Activated naive CD4-positive, alpha-beta T cell treated with Interleukin-2 at 50 U/mL for 16 hours (primary cell): ENCODE data around the gene MYCN.
"Not testable (repeated sequence)": the region's sequence is repeated elsewhere in the genome, so short reads cannot be mapped to it uniquely, and the experiment has no call there.

Experiments
- DNase-seq: peaks from one replicate; pipeline ENCODE4 v3.0.0-alpha.2; 2020

The MYCN gene

GRCh38 chr2:15908371-15908770 lies 32.0 kb upstream of the MYCN start:
- no peak for DNase-seq

- no peak for DNase-seq
These were observed 31.2 kb upstream of the MYCN start for GRCh38 chr2:15909157-15909556.

- DNase-seq, result no peak
These were observed 30.6 kb upstream of the MYCN start for GRCh38 chr2:15909736-15910135.

- not testable (repeated sequence) for DNase-seq
These were observed 29.1 kb upstream of the MYCN start for GRCh38 chr2:15911270-15911669.

- DNase-seq, result no peak
These were observed 28.7 kb upstream of the MYCN start for GRCh38 chr2:15911686-15912085.

- no peak for DNase-seq
These were observed 28.1 kb upstream of the MYCN start for GRCh38 chr2:15912203-15912602.

GRCh38 chr2:15913146-15913545 lies 27.2 kb upstream of the MYCN start:
- no peak for DNase-seq

- DNase-seq, result no peak
These were observed 25.6 kb upstream of the MYCN start for GRCh38 chr2:15914596-15915385.

- DNase-seq, result not testable (repeated sequence)
These were observed 24.8 kb upstream of the MYCN start for GRCh38 chr2:15915546-15915945.

GRCh38 chr2:15916336-15916735 lies 24.0 kb upstream of the MYCN start:
- no peak for DNase-seq

GRCh38 chr2:15918761-15919356 lies 21.5 kb upstream of the MYCN start:
- DNase-seq, result no peak

- no peak for DNase-seq
These were observed 20.5 kb upstream of the MYCN start for GRCh38 chr2:15919716-15920434.

- DNase-seq, result no peak
These were observed 19.7 kb upstream of the MYCN start for GRCh38 chr2:15920696-15921095.

GRCh38 chr2:15923597-15923996 lies 16.8 kb upstream of the MYCN start:
- no peak for DNase-seq

- no peak for DNase-seq
These were observed 14.5 kb upstream of the MYCN start for GRCh38 chr2:15925819-15926218.

GRCh38 chr2:15926252-15926651 lies 14.1 kb upstream of the MYCN start:
- no peak for DNase-seq

GRCh38 chr2:15927551-15928218 lies 12.7 kb upstream of the MYCN start:
- DNase-seq, result no peak

- DNase-seq, result not testable (repeated sequence)
These were observed 11.3 kb upstream of the MYCN start for GRCh38 chr2:15929008-15929407.

- DNase-seq, result no peak
These were observed 10.5 kb upstream of the MYCN start for GRCh38 chr2:15929861-15930260.

- DNase-seq, result no peak
These were observed 9.6 kb upstream of the MYCN start for GRCh38 chr2:15930589-15931318.

GRCh38 chr2:15931319-15931890 lies 8.9 kb upstream of the MYCN start:
- no peak for DNase-seq

- DNase-seq, result no peak
These were observed 8.4 kb upstream of the MYCN start for GRCh38 chr2:15931950-15932349.
